ENCODE data around the gene SH3BGRL3.

GRCh38 chr1:26297057-26297790, 17.3 kb downstream of the SH3BGRL3 start:
- no peak for TF ChIP-seq EZH2 (IDR thresholded peaks at IDR 0.05; ENCODE audit: low read depth, unreplicated experiment)
- TF ChIP-seq, protein P1, sequence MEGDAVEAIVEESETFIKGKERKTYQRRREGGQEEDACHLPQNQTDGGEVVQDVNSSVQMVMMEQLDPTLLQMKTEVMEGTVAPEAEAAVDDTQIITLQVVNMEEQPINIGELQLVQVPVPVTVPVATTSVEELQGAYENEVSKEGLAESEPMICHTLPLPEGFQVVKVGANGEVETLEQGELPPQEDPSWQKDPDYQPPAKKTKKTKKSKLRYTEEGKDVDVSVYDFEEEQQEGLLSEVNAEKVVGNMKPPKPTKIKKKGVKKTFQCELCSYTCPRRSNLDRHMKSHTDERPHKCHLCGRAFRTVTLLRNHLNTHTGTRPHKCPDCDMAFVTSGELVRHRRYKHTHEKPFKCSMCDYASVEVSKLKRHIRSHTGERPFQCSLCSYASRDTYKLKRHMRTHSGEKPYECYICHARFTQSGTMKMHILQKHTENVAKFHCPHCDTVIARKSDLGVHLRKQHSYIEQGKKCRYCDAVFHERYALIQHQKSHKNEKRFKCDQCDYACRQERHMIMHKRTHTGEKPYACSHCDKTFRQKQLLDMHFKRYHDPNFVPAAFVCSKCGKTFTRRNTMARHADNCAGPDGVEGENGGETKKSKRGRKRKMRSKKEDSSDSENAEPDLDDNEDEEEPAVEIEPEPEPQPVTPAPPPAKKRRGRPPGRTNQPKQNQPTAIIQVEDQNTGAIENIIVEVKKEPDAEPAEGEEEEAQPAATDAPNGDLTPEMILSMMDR (conservative IDR thresholded peaks at IDR 0.05; ENCODE audit: low read depth in 2 of 2), result no peak
- TF ChIP-seq EZH2phosphoT487 (IDR thresholded peaks at IDR 0.05; ENCODE audit: unreplicated experiment), result no peak
- no peak for TF ChIP-seq JUNB (IDR thresholded peaks at IDR 0.05; ENCODE audit: unreplicated experiment)
- TF ChIP-seq CREB1 (CRISPR knock-in tag; IDR thresholded peaks at IDR 0.05; ENCODE audit: low read depth), result no peak
- TF ChIP-seq POLR2AphosphoS5 (IDR thresholded peaks at IDR 0.05; ENCODE audit: low read depth), result no peak
- no peak for TF ChIP-seq ZNF331 (CRISPR knock-in tag; IDR thresholded peaks at IDR 0.05; ENCODE audit: low read depth)

Data from GM23338 (cell line).